Keratinocyte (primary cell): ENCODE data around the gene IGFLR1.

Experiments used
- CTCF ChIP-seq, 3 experiments: IDR thresholded peaks in 1 of 3; conservative IDR thresholded peaks in 1 of 3; optimal IDR thresholded peaks in 1 of 3; 2 replicates in 2 of 3; 3 replicates in 1 of 3; pipeline versions ENCODE3 to v1.5.1; 2011; ENCODE audit warnings: low read length in 3 of 3, mild to moderate bottlenecking in 3 of 3, moderate library complexity in 2 of 3, control low read depth in 1 of 3, inconsistent platforms in 1 of 3; ENCODE audit not compliant: insufficient read depth in 2 of 3; ENCODE audit errors: extremely low read depth in 1 of 3
- EZH2 ChIP-seq: IDR thresholded peaks from one replicate; pipeline ENCODE4 v1.6.1; 2012; ENCODE audit warnings: inconsistent platforms, mild to moderate bottlenecking, low read length, moderate library complexity

GRCh38 chr19:35724560-35724959 lies 17.7 kb downstream of the IGFLR1 start:
- no peak for TF ChIP-seq CTCF (optimal IDR thresholded peaks at IDR 0.05 in 1 of 3, IDR thresholded peaks at IDR 0.05 in 1 of 3, conservative IDR thresholded peaks at IDR 0.05 in 1 of 3; ENCODE audit: extremely low read depth in 1 of 3, insufficient read depth in 2 of 3, low read length in 3 of 3)
- TF ChIP-seq EZH2 = no peak
